ENCODE measurements around the gene IRAK2.

IRAK2 gene

GRCh38 chr3:10245081-10245712, 80.5 kb downstream of the IRAK2 start (continued):
- TF ChIP-seq ZFP30 (CRISPR knock-in tag; IDR thresholded peaks at IDR 0.05), result no peak

GRCh38 chr3:10247679-10248183, 83.0 kb downstream of the IRAK2 start:
- no peak for ATAC-seq
- TF ChIP-seq ESRRG (CRISPR knock-in tag; IDR thresholded peaks at IDR 0.05), result no peak

GRCh38 chr3:10248184-10248983, 83.7 kb downstream of the IRAK2 start, which contains the start of gene TATDN2:
TSS of gene TATDN2 (plus strand) at chr3:10248459. CDS start at chr3:10249201, 742 bp downstream.
- ATAC-seq, result peak; percentile 98
- TF ChIP-seq ARNTL (CRISPR knock-in tag; IDR thresholded peaks at IDR 0.05; ENCODE audit: borderline replicate concordance, low read depth) (no peak), SNAI2 (CRISPR knock-in tag; IDR thresholded peaks at IDR 0.05) (no peak), PPARA (CRISPR knock-in tag; IDR thresholded peaks at IDR 0.05; ENCODE audit: borderline replicate concordance) (no peak)

GRCh38 chr3:10248984-10249748, 84.4 kb downstream of the IRAK2 start:
- TF ChIP-seq TCF4 (CRISPR knock-in tag; IDR thresholded peaks at IDR 0.05; ENCODE audit: borderline replicate concordance), result no peak
- TF ChIP-seq TOX (CRISPR knock-in tag; IDR thresholded peaks at IDR 0.05; ENCODE audit: borderline replicate concordance), result no peak
- TF ChIP-seq ZFP30 (CRISPR knock-in tag; IDR thresholded peaks at IDR 0.05), result no peak
- TF ChIP-seq ARNTL (CRISPR knock-in tag; IDR thresholded peaks at IDR 0.05; ENCODE audit: borderline replicate concordance, low read depth), result no peak
- no peak for TF ChIP-seq ZFP3 (CRISPR knock-in tag; IDR thresholded peaks at IDR 0.05)
- TF ChIP-seq CSRNP3 (CRISPR knock-in tag; IDR thresholded peaks at IDR 0.05), result no peak
- no peak for TF ChIP-seq OSR1 (CRISPR knock-in tag; IDR thresholded peaks at IDR 0.05)
- no peak for TF ChIP-seq CSDC2 (CRISPR knock-in tag; IDR thresholded peaks at IDR 0.05)
- TF ChIP-seq CREB5 (CRISPR knock-in tag; IDR thresholded peaks at IDR 0.05; ENCODE audit: low read depth), result no peak
- TF ChIP-seq GLIS3 (CRISPR knock-in tag; IDR thresholded peaks at IDR 0.05), result no peak
- no peak for TF ChIP-seq PPARA (CRISPR knock-in tag; IDR thresholded peaks at IDR 0.05; ENCODE audit: borderline replicate concordance)
- TF ChIP-seq POU6F1 (CRISPR knock-in tag; IDR thresholded peaks at IDR 0.05; ENCODE audit: borderline replicate concordance, low read depth), result no peak
- TF ChIP-seq ZNF565 (CRISPR knock-in tag; conservative IDR thresholded peaks at IDR 0.05; ENCODE audit: low read depth), result no peak
- no peak for TF ChIP-seq BACH2 (CRISPR knock-in tag; IDR thresholded peaks at IDR 0.05; ENCODE audit: borderline replicate concordance)
- no peak for TF ChIP-seq SNAI2 (CRISPR knock-in tag; IDR thresholded peaks at IDR 0.05)
- no peak for TF ChIP-seq ESRRG (CRISPR knock-in tag; IDR thresholded peaks at IDR 0.05)
- no peak for TF ChIP-seq ZC3H10 (CRISPR knock-in tag; IDR thresholded peaks at IDR 0.05)
- ATAC-seq, result peak; percentile 38

GRCh38 chr3:10249833-10250232, 85.1 kb downstream of the IRAK2 start:
- ATAC-seq, result no peak
- TF ChIP-seq PATZ1 (CRISPR knock-in tag; IDR thresholded peaks at IDR 0.05; ENCODE audit: borderline replicate concordance), result no peak
- TF ChIP-seq TOX (CRISPR knock-in tag; IDR thresholded peaks at IDR 0.05; ENCODE audit: borderline replicate concordance), result no peak
- no peak for TF ChIP-seq TCF4 (CRISPR knock-in tag; IDR thresholded peaks at IDR 0.05; ENCODE audit: borderline replicate concordance)
- no peak for TF ChIP-seq ZFP30 (CRISPR knock-in tag; IDR thresholded peaks at IDR 0.05)
- TF ChIP-seq RARB (CRISPR knock-in tag; IDR thresholded peaks at IDR 0.05), result no peak
- no peak for TF ChIP-seq GLIS3 (CRISPR knock-in tag; IDR thresholded peaks at IDR 0.05)
- TF ChIP-seq ZNF8 (CRISPR knock-in tag; IDR thresholded peaks at IDR 0.05), result no peak
- no peak for TF ChIP-seq OSR1 (CRISPR knock-in tag; IDR thresholded peaks at IDR 0.05)

Measured in SK-N-SH treated with all-trans-retinoic acid at 6 μM for 48 hours (cell line).